SK-N-MC (cell line): ENCODE measurements around the gene ACP4.
A peak's percentile ranks its signal among the peaks of the same experiment; 100 is the strongest.

Experiments
- DNase-seq: peaks from one replicate; pipeline ENCODE4 v3.0.0-alpha.2; 2011; ENCODE audit warnings: low read depth, low spot score
- H3K27ac ChIP-seq: fragments of 200-600 bp; sonication (generic); 2 replicates; pipeline ENCODE4 v1.5.1; 2016; ENCODE audit warnings: mixed run types
- H3K36me3 ChIP-seq: fragments of 200-600 bp; sonication (generic); 2 replicates; pipeline ENCODE4 v1.6.1; 2017; ENCODE audit warnings: antibody characterized with exemption, low read length, mixed read lengths; ENCODE audit not compliant: insufficient read depth
- H3K4me3 ChIP-seq: fragments of 200-600 bp; sonication (generic); 2 replicates; pipeline ENCODE4 v1.5.1; 2016
- H3K9ac ChIP-seq: fragments of 200-600 bp; sonication (generic); 2 replicates; pipeline ENCODE4 v1.8.0; 2017; ENCODE audit warnings: mixed run types, mixed read lengths; ENCODE audit not compliant: insufficient read length
- H3K9me3 ChIP-seq: fragments of 200-600 bp; sonication (generic); 2 replicates; pipeline ENCODE4 v1.6.1; 2017; ENCODE audit warnings: low read depth, mild to moderate bottlenecking, antibody characterized with exemption, low read length, moderate library complexity, mixed read lengths
- EZH2 ChIP-seq: fragments of 200-600 bp; sonication (generic); IDR thresholded peaks from one replicate; pipeline ENCODE4 v1.6.1; 2017; ENCODE audit warnings: antibody characterized with exemption
- FOXP2 ChIP-seq: optimal IDR thresholded peaks from 2 replicates; pipeline ENCODE3; 2011; ENCODE audit warnings: mild to moderate bottlenecking, moderate library complexity; ENCODE audit not compliant: insufficient read depth; ENCODE audit errors: extremely low read length, control extremely low read depth
- POLR2AphosphoS5 ChIP-seq: IDR thresholded peaks from 2 replicates; pipeline ENCODE4 v1.6.1; 2012; ENCODE audit warnings: mild to moderate bottlenecking, low read depth, low read length, borderline replicate concordance

Gene ACP4

DNA sequence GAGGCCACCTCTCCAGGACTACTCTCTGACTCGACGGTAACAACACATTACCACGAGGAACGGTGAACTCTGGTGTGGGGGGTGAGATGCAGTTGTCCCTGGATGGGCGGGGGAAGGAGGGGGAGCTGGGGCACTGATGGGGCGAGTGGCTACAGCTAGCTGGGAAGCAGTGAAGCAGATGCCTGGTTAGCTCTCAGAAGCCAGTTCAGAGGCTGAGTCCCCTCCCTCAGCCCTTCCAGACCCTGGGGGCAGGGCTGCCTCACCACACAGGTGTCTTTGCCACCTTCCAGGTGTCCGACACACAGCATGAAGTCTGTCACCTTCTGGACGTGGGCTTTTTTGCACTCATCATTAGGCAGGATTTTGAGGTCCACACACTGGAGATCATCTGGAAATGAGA is 29.4 kb downstream of the ACP4 start:
- Histone ChIP-seq H3K9me3 (no peaks in the 10 kb centered on the region), H3K4me3 (no peak overlapping the region), H3K27ac (no peak overlapping the region), H3K36me3 (no peaks in the 10 kb centered on the region), H3K9ac (no peak overlapping the region)
- DNase-seq, result no peak
- TF ChIP-seq POLR2AphosphoS5 (no peak), EZH2 (no peak), FOXP2 (no peak)

DNA sequence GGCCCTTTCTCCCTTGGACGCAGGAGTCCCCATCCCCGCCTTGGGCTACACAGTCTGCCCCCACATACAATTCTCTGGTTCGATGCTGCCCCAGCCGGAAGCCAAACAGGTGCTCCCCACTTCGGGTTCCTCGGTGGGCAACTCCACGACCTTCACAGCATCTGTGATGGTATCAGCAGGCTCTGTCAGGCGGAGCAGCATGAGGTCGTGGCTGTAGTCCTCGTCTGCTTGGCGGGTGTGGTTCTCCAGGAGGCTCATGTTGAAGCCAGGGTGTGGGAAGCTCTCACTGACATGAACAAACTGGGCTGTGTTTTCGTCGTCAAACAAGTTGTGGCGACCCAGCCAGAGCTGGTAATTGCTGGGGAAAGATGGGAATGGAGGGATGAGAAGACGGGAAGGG is 29.9 kb downstream of the ACP4 start:
- H3K9ac ChIP-seq, result no peak overlapping the region
- H3K4me3 ChIP-seq, result no peak overlapping the region
- H3K27ac ChIP-seq, result no peak overlapping the region
- TF ChIP-seq FOXP2, result no peak
- TF ChIP-seq EZH2, result no peak
- no peak for TF ChIP-seq POLR2AphosphoS5
- no peaks in the 10 kb centered on the region for H3K9me3 ChIP-seq
- DNase-seq, result no peak
- H3K36me3 ChIP-seq, result no peaks in the 10 kb centered on the region

- no peak overlapping the region for H3K9ac ChIP-seq
- peak overlapping the region; percentile 35; the same call in 1 of the 2 replicates for H3K4me3 ChIP-seq
- TF ChIP-seq FOXP2, result no peak
- TF ChIP-seq EZH2, result no peak
- TF ChIP-seq POLR2AphosphoS5, result no peak
- no peak for DNase-seq
- H3K36me3 ChIP-seq, result no peaks in the 10 kb centered on the region
- H3K9me3 ChIP-seq, result no peaks in the 10 kb centered on the region
- no peak overlapping the region for H3K27ac ChIP-seq
These were observed 30.5 kb downstream of the ACP4 start for GRCh38 chr19:50820549-50821247.

- no peaks in the 10 kb centered on the region for H3K36me3 ChIP-seq
- H3K9me3 ChIP-seq, result no peaks in the 10 kb centered on the region
- DNase-seq, result no peak
- TF ChIP-seq POLR2AphosphoS5 (no peak), EZH2 (no peak), FOXP2 (no peak)
- no peak overlapping the region for H3K9ac ChIP-seq
- 0 out of 2 replicates have a peak overlapping the region, but pooled peaks have one; percentile 24 for H3K4me3 ChIP-seq
- no peak overlapping the region for H3K27ac ChIP-seq
These were observed 31.0 kb downstream of the ACP4 start for GRCh38 chr19:50821248-50821612.

GRCh38 chr19:50821622-50822021 is 31.4 kb downstream of the ACP4 start:
- no peak overlapping the region for H3K9ac ChIP-seq
- no peaks in the 10 kb centered on the region for H3K36me3 ChIP-seq
- no peak overlapping the region for H3K27ac ChIP-seq
- H3K9me3 ChIP-seq, result no peaks in the 10 kb centered on the region
- no peak for DNase-seq
- TF ChIP-seq EZH2 (no peak), FOXP2 (no peak), POLR2AphosphoS5 (no peak)
- H3K4me3 ChIP-seq, result no peak overlapping the region

- no peak for DNase-seq
- Histone ChIP-seq H3K36me3 (no peaks in the 10 kb centered on the region), H3K9me3 (no peaks in the 10 kb centered on the region), H3K27ac (no peak overlapping the region), H3K4me3 (no peak overlapping the region), H3K9ac (no peak overlapping the region)
- no peak for TF ChIP-seq EZH2
- no peak for TF ChIP-seq POLR2AphosphoS5
- TF ChIP-seq FOXP2, result no peak
These were observed 32.5 kb downstream of the ACP4 start for GRCh38 chr19:50822661-50823208.

- DNase-seq, result no peak
- no peak within 1 kb of the TSS for H3K4me3 ChIP-seq
- TF ChIP-seq FOXP2 (no peak), EZH2 (no peak), POLR2AphosphoS5 (no peak)
- no peaks in the 10 kb centered on the region for H3K9me3 ChIP-seq
- H3K36me3 ChIP-seq, result no peaks in the 10 kb centered on the region
- H3K9ac ChIP-seq, result no peak within 1 kb of the TSS
- no peak within 1 kb of the TSS for H3K27ac ChIP-seq
These were observed 33.3 kb downstream of the ACP4 start, which contains the start of gene KLK1 for GRCh38 chr19:50823389-50824042. TSS of gene KLK1 (minus strand) at chr19:50823787. CDS start at chr19:50823748, 39 bp downstream.

- H3K4me3 ChIP-seq, result no peak overlapping the region
- no peak overlapping the region for H3K9ac ChIP-seq
- no peak overlapping the region for H3K27ac ChIP-seq
- no peaks in the 10 kb centered on the region for H3K36me3 ChIP-seq
- H3K9me3 ChIP-seq, result no peaks in the 10 kb centered on the region
- DNase-seq, result no peak
- TF ChIP-seq POLR2AphosphoS5 (no peak), FOXP2 (no peak), EZH2 (no peak)
These were observed 36.5 kb downstream of the ACP4 start for GRCh38 chr19:50826492-50827240.
